HG03196 (cell line): Measurements from ENCODE around the gene SLC24A3.

ENCODE experiments used
- ATAC-seq: cut with Tn5 transposase; IDR thresholded peaks from one replicate; pipeline ENCODE4 v1.9.1; 2021; ENCODE audit not compliant: unreplicated experiment

Gene SLC24A3

GRCh38 chr20:19451231-19451922, 238.9 kb downstream of the SLC24A3 start:
- no peak for ATAC-seq

- ATAC-seq = no peak
Measured at GRCh38 chr20:19451923-19452295, 239.5 kb downstream of the SLC24A3 start.

GRCh38 chr20:19453410-19453809, 241.0 kb downstream of the SLC24A3 start:
- ATAC-seq = no peak

GRCh38 chr20:19453862-19454261, 241.4 kb downstream of the SLC24A3 start:
- no peak for ATAC-seq

GRCh38 chr20:19456595-19457395, 244.4 kb downstream of the SLC24A3 start:
- ATAC-seq = no peak

GRCh38 chr20:19457611-19458010, 245.2 kb downstream of the SLC24A3 start:
- ATAC-seq = no peak

GRCh38 chr20:19460386-19460785, 247.9 kb downstream of the SLC24A3 start:
- ATAC-seq = no peak

- ATAC-seq = no peak
Measured at GRCh38 chr20:19462491-19462890, 250.0 kb downstream of the SLC24A3 start.

GRCh38 chr20:19463597-19463996, 251.2 kb downstream of the SLC24A3 start:
- no peak for ATAC-seq

GRCh38 chr20:19465536-19465935, 253.1 kb downstream of the SLC24A3 start:
- ATAC-seq = no peak

- no peak for ATAC-seq
Measured at GRCh38 chr20:19466206-19466928, 253.9 kb downstream of the SLC24A3 start.

GRCh38 chr20:19473216-19473921, 260.9 kb downstream of the SLC24A3 start:
- ATAC-seq = no peak

GRCh38 chr20:19473922-19474286, 261.5 kb downstream of the SLC24A3 start:
- ATAC-seq = no peak

GRCh38 chr20:19478320-19478895, 266.0 kb downstream of the SLC24A3 start:
- ATAC-seq = no peak

- ATAC-seq = no peak
Measured at GRCh38 chr20:19482726-19483125, 270.3 kb downstream of the SLC24A3 start.

GRCh38 chr20:19483309-19483708, 270.9 kb downstream of the SLC24A3 start:
- no peak for ATAC-seq

- no peak for ATAC-seq
Measured at GRCh38 chr20:19486446-19486845, 274.0 kb downstream of the SLC24A3 start.

- no peak for ATAC-seq
Measured at GRCh38 chr20:19487420-19487819, 275.0 kb downstream of the SLC24A3 start.

GRCh38 chr20:19491241-19491640, 278.8 kb downstream of the SLC24A3 start:
- ATAC-seq = no peak

GRCh38 chr20:19492116-19492515, 279.7 kb downstream of the SLC24A3 start:
- no peak for ATAC-seq
